COLO668 (cell line): ENCODE results near the gene ABCG4.
A peak's percentile ranks its signal among the peaks of the same experiment; 100 is the strongest.
"Not testable (repeated sequence)": the region's sequence is repeated elsewhere in the genome, so short reads cannot be mapped to it uniquely, and the experiment has no call there.

Experiments
- DNase-seq: peaks from one replicate; lab custom pipeline; 2025; ENCODE audit not compliant: unreplicated experiment; lab: John Stamatoyannopoulos, UW

Gene ABCG4

DNA sequence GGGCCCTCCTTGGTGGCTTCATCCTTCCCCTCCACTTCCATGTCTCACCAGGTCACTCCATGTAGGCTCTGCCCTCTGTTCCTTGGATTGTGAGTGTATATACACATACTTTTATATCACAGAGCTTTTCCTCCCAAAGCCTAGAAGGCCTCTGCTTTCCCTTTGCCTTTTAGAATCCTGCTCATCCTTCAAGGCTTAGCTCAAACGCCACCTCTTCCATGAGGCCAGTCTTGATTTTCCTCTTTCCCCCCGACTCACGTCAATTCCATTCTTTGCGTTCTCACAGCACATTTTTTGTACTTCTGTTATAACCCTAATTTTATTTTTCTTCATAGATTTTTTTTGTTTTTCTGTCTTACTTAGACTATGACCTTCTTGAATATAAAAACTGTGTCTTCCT, 3.8 kb downstream of the ABCG4 start:
- no peak for DNase-seq

DNA sequence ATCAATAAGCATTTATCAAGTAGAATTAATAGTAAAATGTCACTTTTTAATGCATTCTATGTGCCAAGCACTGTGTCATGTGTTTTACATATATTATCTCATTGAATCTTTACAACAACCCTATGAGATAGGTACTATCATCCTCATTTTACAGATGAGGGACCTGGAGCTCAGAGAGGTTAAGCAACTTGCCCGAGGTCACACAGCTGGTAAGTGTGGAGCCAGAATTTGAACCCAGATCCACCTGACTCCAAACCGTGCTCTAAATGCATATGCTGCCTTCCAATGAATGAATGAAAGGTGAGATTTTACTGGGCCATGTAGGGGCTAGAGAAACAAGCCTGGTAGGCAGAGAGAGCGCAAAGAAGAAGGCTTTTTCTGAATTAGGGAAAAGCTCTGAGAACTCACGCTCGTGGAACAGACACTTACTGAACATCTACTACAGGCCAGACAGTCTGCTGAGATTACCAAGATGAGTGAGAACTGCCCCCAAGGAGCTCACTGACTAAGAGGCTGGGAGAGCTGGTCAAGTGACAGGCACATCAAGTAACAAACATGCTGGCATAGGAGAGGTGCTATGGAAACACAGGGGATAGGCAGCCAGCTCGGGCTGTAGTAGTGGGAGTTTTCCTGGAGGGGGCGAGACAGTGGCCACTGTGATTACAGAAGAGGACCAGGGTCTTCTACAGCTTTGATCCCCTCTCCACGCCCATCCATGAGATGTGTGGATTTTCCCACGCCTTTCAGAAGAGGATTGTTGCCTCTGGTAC, 4.4 kb downstream of the ABCG4 start:
- DNase-seq, result no peak

DNA sequence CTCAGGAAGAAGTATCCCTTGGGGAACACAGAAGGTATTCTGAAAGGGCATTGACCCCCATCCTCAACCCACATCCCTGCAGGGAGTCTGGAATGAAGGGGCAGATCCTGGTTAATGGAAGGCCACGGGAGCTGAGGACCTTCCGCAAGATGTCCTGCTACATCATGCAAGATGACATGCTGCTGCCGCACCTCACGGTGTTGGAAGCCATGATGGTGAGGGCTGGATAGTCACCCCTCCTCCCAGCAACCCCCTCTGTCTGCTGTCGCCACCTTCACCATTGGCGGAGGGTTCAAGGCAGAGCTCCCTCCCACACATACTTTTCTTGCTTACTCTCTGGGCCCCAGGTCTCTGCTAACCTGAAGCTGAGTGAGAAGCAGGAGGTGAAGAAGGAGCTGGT, 5.3 kb downstream of the ABCG4 start:
- DNase-seq, result no peak

DNA sequence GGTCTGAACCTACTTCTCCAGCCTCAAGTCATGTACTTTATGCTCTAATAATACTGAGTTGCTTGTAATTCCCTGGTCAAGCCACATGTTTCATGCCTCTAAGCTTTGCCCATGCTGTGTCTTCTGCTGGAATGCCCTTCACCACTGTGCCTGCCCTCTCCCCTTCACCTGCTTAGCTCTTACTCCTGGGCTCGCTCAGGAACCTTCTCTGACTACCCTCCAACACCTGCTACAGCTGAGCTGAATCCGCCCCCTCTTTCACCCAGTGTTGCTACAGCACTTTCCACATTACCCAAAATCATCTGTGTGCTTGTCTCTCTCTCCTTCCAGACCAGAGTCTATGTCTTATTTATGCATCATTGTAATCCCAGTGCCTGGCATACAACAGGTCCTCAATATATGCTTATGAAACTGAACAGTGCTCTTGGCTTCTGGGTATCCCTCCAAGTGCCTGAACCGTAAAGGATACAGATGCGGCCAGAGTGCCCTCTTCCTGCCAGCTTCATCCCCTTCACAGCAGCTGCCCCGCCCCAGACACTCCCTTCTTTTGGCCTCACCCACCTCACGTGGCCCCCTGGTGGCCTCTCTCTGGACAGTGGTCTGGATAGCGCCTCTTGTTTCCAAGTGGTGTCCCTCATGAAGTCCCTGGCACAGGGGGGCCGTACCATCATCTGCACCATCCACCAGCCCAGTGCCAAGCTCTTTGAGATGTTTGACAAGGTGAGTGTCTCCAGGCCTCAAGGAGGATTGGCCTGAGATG, 7.1 kb downstream of the ABCG4 start:
- DNase-seq, result peak; percentile 54

DNA sequence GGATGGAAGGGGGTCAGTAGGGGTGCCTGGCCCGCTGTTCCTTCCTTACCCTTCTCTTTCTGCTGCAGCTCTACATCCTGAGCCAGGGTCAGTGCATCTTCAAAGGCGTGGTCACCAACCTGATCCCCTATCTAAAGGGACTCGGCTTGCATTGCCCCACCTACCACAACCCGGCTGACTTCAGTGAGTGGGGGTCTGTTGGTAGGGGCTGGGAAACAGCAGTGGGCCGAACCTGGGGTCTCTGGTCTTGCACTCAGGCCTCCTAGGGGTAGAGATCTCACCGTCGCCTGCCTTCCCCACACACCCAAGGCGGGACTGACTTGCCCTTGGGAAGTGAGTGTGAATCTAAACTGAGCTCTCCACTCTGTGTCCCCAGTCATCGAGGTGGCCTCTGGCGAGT, 7.6 kb downstream of the ABCG4 start:
- DNase-seq, result no peak

DNA sequence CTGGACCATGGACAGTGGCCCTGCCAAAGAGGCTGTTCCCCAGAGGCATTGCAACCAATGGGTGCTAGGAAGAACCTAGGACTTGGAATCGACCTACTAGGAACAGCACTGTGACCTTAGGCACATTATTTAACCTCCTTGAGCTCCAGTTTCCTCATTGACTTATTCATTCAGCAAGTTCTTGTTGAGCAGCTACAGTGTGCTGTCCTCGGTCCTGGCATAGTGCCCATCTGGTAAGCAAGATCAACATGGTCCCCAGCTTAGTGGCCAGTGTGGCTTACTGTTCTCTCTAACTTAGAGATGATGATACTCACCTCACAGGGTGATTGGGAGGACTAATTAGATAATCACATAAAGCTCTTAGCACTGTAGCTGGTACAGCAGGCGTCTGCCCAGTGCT, 8.2 kb downstream of the ABCG4 start:
- DNase-seq, result no peak

DNA sequence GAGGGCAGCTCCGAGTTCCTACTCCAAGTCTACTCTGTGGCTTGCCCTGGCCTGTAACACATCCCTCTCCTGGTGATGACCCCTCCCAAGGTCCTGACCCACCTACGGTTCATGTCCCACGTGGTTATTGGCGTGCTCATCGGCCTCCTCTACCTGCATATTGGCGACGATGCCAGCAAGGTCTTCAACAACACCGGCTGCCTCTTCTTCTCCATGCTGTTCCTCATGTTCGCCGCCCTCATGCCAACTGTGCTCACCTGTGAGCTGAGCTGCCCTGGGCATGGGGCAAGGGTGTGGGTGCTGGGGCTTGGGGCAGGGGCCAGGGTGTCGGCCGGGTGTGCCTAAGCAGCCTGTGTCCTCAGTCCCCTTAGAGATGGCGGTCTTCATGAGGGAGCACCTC, 9.6 kb downstream of the ABCG4 start:
- no peak for DNase-seq

DNA sequence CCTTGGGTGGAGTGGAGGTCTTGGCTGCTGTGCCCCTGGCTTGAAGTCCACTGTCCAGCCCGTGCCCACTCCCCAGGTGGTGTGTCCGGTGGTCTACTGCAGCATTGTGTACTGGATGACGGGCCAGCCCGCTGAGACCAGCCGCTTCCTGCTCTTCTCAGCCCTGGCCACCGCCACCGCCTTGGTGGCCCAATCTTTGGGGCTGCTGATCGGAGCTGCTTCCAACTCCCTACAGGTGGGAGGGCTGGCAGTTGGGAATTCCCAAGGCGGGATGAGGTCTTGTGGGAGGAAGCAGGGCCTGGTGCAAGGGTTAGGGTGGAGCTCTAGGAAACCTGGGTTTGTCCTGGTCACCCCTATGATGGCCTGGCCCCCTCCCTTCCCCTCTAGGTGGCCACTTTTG, 11.3 kb downstream of the ABCG4 start:
- no peak for DNase-seq

DNA sequence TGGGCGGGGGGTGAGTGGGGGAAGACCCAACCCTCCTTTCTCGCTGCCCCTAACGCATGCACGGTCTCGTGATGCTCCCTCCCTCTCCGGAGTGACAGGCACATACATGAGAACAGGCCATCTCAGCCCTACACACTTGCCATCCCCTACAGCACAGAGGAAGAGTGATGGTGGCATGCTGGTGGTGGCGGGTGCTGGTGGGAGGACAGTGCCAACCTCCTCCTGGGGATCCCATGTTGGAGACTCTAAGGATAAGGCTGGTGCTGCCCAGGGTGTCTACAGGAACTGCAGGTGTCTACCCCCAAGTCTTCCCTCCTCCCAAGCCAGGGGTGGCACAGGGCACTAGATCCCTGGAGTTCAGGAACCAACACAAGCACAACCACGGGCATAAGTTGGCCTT, 13.0 kb downstream of the ABCG4 start:
- no peak for DNase-seq

DNA sequence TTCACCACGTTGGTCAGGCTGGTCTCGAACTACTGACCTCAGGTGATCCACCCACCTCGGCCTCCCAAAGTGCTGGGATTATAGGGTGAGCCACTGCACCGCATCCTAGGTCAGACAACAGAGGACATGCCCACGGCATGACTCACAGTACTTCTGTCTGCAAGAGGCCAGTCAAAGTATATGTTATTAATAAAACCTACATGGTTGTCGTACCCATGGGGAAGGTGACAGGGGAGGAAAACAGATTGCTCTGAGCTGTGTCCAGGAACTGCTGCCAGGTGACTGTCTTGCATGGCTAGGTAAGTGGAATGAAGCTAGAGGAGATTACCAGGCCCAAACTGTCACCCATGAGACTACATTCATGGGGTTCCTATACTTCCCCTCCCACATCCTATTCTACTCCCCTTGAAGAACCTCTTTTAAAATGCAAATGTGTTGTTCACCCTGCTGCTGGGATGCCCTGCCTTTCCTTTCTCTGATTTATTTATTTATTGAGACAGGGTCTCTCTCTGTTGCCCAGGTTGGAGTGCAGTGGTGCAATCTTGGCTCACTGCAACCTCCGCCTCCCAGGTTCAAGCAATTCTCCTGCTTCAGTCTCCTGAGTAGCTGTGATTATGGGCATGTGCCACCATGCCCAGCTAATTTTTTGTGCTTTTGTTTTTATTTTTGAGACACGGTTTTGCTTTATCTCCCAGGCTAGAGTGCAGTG, 17.7 kb downstream of the ABCG4 start:
- no peak for DNase-seq

DNA sequence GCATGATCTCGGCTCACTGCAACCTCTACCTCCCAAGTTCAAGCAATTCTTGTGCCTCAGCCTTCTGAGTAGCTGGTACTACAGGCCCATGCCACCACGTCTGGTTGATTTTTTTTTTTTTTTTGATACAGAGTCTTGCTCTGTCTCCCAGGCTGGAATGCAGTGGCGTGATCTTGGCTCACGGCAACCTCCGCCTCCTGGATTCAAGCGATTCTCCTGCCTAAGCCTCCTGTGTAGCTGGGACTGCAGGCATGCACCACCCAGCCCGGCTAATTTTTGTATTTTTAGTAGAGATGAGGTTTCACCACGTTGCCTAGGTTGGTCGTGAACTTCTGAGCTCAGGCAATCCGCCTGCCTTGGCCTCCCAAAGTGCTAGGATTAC, 18.2 kb downstream of the ABCG4 start:
- not testable (repeated sequence) for DNase-seq

DNA sequence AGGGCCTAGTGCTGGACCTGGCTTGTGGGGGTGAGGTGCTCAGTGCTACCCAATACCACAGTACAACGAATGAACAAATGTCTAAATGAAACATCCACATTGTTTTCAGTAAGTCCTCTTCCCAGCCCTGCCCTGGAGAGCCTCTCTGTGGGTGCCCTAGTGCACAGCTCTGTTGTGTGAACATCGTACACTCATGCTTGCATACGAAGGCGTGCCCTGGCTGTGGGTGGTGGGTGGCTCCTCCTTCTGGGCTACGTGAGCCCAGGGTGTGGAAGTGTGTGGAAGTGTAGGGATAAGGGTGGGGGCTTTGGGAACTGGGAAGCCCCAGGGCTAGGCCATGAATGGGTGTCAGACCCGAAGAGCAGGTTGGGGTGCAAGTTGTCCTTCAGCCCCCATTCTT, 19.1 kb downstream of the ABCG4 start:
- DNase-seq, result no peak

DNA sequence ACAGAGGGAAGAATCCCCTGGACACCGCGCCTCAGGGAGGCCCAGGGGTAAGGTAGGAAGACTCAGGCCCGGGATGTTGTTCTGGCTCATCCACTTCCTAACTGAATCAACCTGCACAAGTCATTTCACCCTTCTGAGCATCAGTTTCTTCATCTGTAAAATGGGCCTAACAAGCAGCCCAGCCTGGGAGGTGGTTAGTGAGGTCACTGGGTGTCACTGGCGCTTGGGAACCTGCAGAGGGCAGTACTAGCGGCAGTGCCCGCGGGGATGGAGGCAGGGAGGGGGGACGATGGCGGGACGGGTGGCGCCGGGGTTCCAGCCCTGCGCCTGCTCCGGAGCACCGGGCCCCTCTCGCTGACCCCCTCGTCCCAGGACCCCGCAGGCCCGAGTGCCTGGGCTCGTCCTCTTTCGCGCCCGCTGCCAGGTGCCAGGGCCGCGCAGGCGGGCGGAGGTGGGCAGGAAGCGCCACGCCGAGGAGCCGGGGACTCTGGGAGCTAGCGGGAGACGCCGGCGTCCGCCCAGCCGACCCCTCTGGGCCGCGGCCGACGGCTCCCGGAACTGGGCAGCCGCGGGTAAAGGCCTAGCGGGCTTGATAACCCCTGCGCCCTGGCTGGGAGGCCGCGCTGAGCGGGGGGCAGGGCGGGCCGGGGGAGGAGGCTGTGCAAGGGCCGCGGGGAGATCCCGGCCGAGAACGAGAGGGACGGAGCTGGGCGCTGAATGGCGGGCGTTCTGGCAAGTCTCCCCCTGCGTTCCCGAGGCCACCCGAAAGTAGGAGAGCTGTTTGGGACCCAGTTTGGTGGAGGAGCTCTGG, 19.8 kb downstream of the ABCG4 start, which contains the start of gene NLRX1:
Gene NLRX1, plus strand, starts transcription at position 255 of the 811 bp plus-strand sequence. CDS start 2,679 bp downstream, outside the sequence.
- peak; percentile 81 for DNase-seq

DNA sequence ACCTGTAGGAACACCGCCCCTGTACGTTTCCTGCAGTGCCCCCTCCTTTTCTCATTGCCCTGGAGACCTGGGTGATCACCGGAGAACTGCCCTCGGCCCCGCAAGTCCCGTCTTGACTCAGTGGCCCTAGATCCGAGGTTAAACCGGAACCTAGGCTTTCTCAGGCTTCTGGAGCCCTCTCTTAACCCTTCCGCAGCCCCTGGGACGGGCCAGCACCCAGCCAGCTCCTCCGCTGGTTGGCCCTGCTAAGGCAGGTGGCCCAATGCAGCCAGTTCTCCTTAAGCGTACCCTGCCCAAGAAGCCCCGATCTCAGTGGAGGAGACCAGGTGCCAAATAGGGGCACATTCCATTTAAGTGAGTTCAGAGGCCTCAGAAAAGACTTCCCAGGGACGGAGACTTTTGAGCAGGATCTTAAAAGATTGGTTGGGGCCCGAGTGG, 20.4 kb downstream of the ABCG4 start:
- DNase-seq, result no peak

DNA sequence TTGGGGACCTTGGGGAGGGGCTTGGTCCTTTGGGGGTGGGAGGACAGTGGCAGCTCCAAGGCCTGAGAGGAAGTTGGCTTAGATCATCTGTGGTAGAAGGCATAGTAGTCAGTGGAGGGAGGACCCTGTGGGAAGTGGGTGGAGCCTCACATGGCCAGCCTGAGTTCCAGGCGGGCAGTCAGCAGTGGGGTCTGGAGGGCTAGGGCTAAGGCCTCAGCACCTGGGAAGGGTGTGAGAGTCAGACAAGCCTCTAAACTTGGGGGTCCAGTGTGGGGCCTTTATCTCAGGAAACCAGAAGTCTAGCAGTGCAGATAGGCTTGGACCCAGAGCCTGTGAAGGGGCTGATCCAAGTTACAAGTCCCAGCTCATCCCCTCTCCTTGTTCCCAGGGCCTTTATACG, 23.7 kb downstream of the ABCG4 start:
- no peak for DNase-seq

DNA sequence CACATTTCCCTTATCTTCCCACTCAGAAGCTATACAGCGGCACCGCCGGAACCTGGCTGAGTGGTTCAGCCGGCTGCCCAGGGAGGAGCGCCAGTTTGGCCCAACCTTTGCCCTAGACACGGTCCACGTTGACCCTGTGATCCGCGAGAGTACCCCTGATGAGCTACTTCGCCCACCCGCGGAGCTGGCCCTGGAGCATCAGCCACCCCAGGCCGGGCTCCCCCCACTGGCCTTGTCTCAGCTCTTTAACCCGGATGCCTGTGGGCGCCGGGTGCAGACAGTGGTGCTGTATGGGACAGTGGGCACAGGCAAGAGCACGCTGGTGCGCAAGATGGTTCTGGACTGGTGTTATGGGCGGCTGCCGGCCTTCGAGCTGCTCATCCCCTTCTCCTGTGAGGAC, 24.6 kb downstream of the ABCG4 start:
- DNase-seq, result no peak

DNA sequence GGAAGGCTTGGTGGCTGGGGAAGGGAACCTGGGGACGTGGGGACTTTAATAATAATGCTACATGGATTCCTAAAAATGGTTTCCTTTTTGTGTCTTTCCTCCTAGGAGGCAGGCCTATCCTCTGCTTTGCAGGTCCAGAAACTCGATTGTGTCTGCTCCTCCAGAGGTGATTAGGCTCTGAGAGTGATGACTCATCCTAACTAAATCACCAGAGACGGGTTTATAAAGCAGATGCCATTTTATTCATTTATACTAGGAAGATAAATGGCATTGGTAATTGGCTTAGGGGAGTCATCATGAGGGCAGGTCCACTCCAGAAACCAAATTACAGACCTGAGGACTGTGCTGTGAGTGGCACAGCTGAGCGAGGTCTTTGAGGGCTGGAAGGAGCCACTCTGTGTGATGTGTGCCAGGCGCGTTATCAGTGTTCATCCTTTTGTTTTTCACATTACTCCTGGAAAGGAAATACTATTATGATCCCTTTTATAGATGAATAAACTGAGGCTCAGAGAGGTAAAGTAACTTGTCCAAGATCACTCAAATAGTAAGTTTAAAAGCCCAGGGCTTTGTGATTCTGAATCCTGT, 26.7 kb downstream of the ABCG4 start:
- DNase-seq, result peak; percentile 47

DNA sequence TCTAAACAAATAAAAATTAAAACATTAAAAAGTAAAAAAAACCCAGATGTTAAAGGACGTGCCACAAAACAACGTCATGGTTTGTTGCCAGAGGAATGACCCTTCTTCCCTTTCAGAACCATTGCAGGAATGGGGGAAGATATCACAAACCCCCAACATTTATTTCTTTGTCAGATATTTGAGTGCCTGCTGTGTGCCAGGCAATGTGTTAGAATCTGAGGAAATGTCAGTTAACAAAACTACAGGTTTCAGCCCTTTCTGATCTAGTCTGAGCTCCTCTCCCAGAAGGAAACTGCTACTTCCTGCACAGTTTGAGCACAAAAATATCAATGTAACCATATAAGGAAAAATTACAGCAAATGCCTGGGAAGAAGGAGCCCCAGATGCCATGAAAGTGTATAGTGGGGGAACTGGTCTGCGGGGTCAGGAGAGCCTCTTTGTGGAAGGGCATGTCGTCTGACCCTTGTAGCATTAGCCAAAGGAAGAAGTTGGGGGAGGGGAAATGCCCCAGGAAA, 29.4 kb downstream of the ABCG4 start:
- DNase-seq, result no peak

DNA sequence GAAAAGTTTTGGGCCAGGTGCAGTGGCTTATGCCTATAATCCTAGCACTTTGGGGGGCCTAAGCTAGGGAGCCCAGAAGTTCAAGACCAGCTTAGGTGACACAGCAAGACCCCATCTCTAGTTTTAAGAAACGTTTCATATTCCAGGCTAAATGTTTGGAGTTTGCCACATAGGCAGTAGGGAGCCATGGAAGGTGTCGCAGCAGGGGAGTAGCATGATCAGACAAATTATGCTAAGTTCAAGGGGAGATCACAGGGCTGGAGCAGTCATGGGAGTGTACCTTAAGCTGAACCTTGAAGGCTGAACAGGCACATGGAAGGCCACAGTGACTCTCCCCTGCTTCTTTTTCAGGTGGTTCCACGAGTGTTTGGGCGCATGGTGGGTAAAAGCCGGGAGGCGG, 30.5 kb downstream of the ABCG4 start:
- DNase-seq, result no peak

DNA sequence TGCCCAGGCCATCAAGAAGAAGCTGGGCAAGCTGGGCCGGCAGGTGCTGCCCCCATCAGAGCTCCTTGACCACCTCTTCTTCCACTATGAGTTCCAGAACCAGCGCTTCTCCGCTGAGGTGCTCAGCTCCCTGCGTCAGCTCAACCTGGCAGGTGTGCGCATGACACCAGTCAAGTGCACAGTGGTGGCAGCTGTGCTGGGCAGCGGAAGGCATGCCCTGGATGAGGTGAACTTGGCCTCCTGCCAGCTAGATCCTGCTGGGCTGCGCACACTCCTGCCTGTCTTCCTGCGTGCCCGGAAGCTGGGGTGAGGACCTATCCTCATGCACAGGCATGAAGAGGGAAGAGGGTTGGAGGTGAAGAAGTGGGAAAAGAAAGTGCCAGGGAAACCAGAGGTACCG, 31.1 kb downstream of the ABCG4 start:
- peak; percentile 98 for DNase-seq
